ENCODE data around the gene GLB1L2.

The GLB1L2 gene

GRCh38 chr11:134413826-134414731, 82.3 kb downstream of the GLB1L2 start:
- Histone ChIP-seq H2AFZ (ENCODE audit: low read length) (no peak overlapping the region), H3K79me2 (ENCODE audit: insufficient read depth, low read length) (no peaks in the 10 kb centered on the region), H3K9me3 (ENCODE audit: insufficient read depth, low read depth, low read length) (peaks cover 17% of the 10 kb centered on the region; the same call in 1 of the 2 replicates), H3K4me3 (ENCODE audit: low read length, poor library complexity, severe bottlenecking) (no peak overlapping the region), H4K20me1 (ENCODE audit: insufficient read depth, low read length, poor library complexity, severe bottlenecking) (no peaks in the 10 kb centered on the region), H3K4me2 (ENCODE audit: low read depth, low read length, poor library complexity, severe bottlenecking) (no peak overlapping the region), H3K36me3 (ENCODE audit: insufficient read depth, low read length) (no peaks in the 10 kb centered on the region), H3K4me1 (ENCODE audit: insufficient read depth, low read length, poor library complexity, severe bottlenecking) (no peaks in the 10 kb centered on the region), H3F3A (ENCODE audit: low read depth) (no peaks in the 10 kb centered on the region), H3K9ac (ENCODE audit: low read depth, low read length, poor library complexity, severe bottlenecking) (no peak overlapping the region), H3K27me3 (ENCODE audit: insufficient read depth, low read length, poor library complexity, severe bottlenecking) (no peaks in the 10 kb centered on the region), H3K9me2 (replicated peaks; ENCODE audit: low read depth, low read length) (no peaks in the 10 kb centered on the region)
- TF ChIP-seq, protein P1, sequence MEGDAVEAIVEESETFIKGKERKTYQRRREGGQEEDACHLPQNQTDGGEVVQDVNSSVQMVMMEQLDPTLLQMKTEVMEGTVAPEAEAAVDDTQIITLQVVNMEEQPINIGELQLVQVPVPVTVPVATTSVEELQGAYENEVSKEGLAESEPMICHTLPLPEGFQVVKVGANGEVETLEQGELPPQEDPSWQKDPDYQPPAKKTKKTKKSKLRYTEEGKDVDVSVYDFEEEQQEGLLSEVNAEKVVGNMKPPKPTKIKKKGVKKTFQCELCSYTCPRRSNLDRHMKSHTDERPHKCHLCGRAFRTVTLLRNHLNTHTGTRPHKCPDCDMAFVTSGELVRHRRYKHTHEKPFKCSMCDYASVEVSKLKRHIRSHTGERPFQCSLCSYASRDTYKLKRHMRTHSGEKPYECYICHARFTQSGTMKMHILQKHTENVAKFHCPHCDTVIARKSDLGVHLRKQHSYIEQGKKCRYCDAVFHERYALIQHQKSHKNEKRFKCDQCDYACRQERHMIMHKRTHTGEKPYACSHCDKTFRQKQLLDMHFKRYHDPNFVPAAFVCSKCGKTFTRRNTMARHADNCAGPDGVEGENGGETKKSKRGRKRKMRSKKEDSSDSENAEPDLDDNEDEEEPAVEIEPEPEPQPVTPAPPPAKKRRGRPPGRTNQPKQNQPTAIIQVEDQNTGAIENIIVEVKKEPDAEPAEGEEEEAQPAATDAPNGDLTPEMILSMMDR (conservative IDR thresholded peaks at IDR 0.05; ENCODE audit: low read length): no peak
- no peak for TF ChIP-seq EZH2phosphoT487 (IDR thresholded peaks at IDR 0.05; ENCODE audit: borderline replicate concordance)

GRCh38 chr11:134414766-134415765, 83.3 kb downstream of the GLB1L2 start:
- no peaks in the 10 kb centered on the region for H3K79me2 ChIP-seq (ENCODE audit: insufficient read depth, low read length)
- no peaks in the 10 kb centered on the region for H3K9me2 ChIP-seq (replicated peaks; ENCODE audit: low read depth, low read length)
- H3K4me1 ChIP-seq (ENCODE audit: insufficient read depth, low read length, poor library complexity, severe bottlenecking): no peaks in the 10 kb centered on the region
- no peak for TF ChIP-seq EZH2phosphoT487 (IDR thresholded peaks at IDR 0.05; ENCODE audit: borderline replicate concordance)
- TF ChIP-seq, protein P1 (conservative IDR thresholded peaks at IDR 0.05; ENCODE audit: low read length): no peak
- no peak overlapping the region for H2AFZ ChIP-seq (ENCODE audit: low read length)
- H3K27me3 ChIP-seq (ENCODE audit: insufficient read depth, low read length, poor library complexity, severe bottlenecking): no peaks in the 10 kb centered on the region
- no peak overlapping the region for H3K9ac ChIP-seq (ENCODE audit: low read depth, low read length, poor library complexity, severe bottlenecking)
- no peak overlapping the region for H3K4me3 ChIP-seq (ENCODE audit: low read length, poor library complexity, severe bottlenecking)
- H4K20me1 ChIP-seq (ENCODE audit: insufficient read depth, low read length, poor library complexity, severe bottlenecking): no peaks in the 10 kb centered on the region
- H3K4me2 ChIP-seq (ENCODE audit: low read depth, low read length, poor library complexity, severe bottlenecking): no peak overlapping the region
- peaks cover 17% of the 10 kb centered on the region; the same call in 1 of the 2 replicates for H3K9me3 ChIP-seq (ENCODE audit: insufficient read depth, low read depth, low read length)
- H3F3A ChIP-seq (ENCODE audit: low read depth): no peaks in the 10 kb centered on the region
- H3K36me3 ChIP-seq (ENCODE audit: insufficient read depth, low read length): no peaks in the 10 kb centered on the region

DNA sequence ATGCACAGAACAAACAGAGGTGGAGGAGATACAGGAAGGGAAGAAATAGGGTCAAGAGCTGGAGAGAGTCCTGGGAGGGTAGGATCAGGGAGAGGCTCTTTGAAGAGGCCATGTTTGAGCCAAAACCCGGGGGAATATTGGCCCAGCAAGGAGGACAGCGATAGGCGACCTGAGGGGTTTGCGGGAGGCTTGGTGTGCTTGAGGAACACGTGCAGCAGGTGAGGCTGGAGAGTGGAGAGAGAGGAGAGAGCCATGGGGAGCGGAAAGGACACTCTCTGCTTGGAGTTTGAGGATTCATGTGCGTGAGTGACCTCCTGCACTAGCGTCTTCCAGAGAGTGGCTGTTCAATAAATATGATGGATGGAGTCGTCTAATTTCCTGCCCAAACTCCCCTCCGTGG, 84.9 kb downstream of the GLB1L2 start:
- Histone ChIP-seq H4K20me1 (ENCODE audit: insufficient read depth, low read length, poor library complexity, severe bottlenecking) (no peaks in the 10 kb centered on the region), H3K4me1 (ENCODE audit: insufficient read depth, low read length, poor library complexity, severe bottlenecking) (no peaks in the 10 kb centered on the region), H3K27me3 (ENCODE audit: insufficient read depth, low read length, poor library complexity, severe bottlenecking) (no peaks in the 10 kb centered on the region), H3K9me3 (ENCODE audit: insufficient read depth, low read depth, low read length) (peaks cover 26% of the 10 kb centered on the region; the same call in 1 of the 2 replicates), H2AFZ (ENCODE audit: low read length) (no peak overlapping the region), H3K36me3 (ENCODE audit: insufficient read depth, low read length) (no peaks in the 10 kb centered on the region), H3K9ac (ENCODE audit: low read depth, low read length, poor library complexity, severe bottlenecking) (no peak overlapping the region), H3K4me2 (ENCODE audit: low read depth, low read length, poor library complexity, severe bottlenecking) (no peak overlapping the region), H3K79me2 (ENCODE audit: insufficient read depth, low read length) (no peaks in the 10 kb centered on the region), H3K4me3 (ENCODE audit: low read length, poor library complexity, severe bottlenecking) (no peak overlapping the region), H3F3A (ENCODE audit: low read depth) (no peaks in the 10 kb centered on the region), H3K9me2 (replicated peaks; ENCODE audit: low read depth, low read length) (no peaks in the 10 kb centered on the region)
- TF ChIP-seq EZH2phosphoT487 (IDR thresholded peaks at IDR 0.05; ENCODE audit: borderline replicate concordance): no peak
- TF ChIP-seq, protein P1 (conservative IDR thresholded peaks at IDR 0.05; ENCODE audit: low read length): no peak
